Karpas-422 (cell line): ENCODE data around the gene PEA15. TPM values are rescaled to one million over a fixed set of nuclear protein-coding genes. Genes with fewer than 3 reads are reported as not detected.

Experiments
- DNase-seq: peaks from one replicate; pipeline ENCODE4 v3.0.0-alpha.2; 2015
- H2AFZ ChIP-seq: fragments of 200-600 bp; sonication (generic); 2 replicates; pipeline ENCODE4 v1.6.1; 2014; ENCODE audit warnings: antibody characterized with exemption, low read length, mixed read lengths
- H3K27ac ChIP-seq: fragments of 200-600 bp; sonication (generic); 2 replicates; pipeline ENCODE4 v1.5.1; 2014; ENCODE audit warnings: mild to moderate bottlenecking, low read length, moderate library complexity
- H3K27me3 ChIP-seq: fragments of 200-600 bp; sonication (generic); 2 replicates; pipeline ENCODE4 v1.6.1; 2014; ENCODE audit warnings: low read length, mixed read lengths
- H3K36me3 ChIP-seq: fragments of 200-600 bp; sonication (generic); 2 replicates; pipeline ENCODE4 v1.6.1; 2014; ENCODE audit warnings: low read length, mixed read lengths; ENCODE audit not compliant: insufficient read depth
- H3K4me1 ChIP-seq: fragments of 200-600 bp; sonication (generic); 2 replicates; pipeline ENCODE4 v1.6.1; 2014; ENCODE audit warnings: mild to moderate bottlenecking, low read length, mixed read lengths
- H3K4me2 ChIP-seq: fragments of 200-600 bp; sonication (generic); 2 replicates; pipeline ENCODE4 v1.6.1; 2014; ENCODE audit warnings: low read length, low read depth, mild to moderate bottlenecking; ENCODE audit not compliant: poor library complexity, severe bottlenecking
- H3K4me3 ChIP-seq: fragments of 200-600 bp; sonication (generic); 2 replicates; pipeline ENCODE4 v1.5.1; 2014; ENCODE audit warnings: mild to moderate bottlenecking, antibody characterized with exemption, low read length, mixed read lengths
- H3K79me2 ChIP-seq: fragments of 200-600 bp; sonication (generic); 2 replicates; pipeline ENCODE4 v1.6.1; 2014; ENCODE audit warnings: mild to moderate bottlenecking, low read length, mixed read lengths
- H3K9ac ChIP-seq: fragments of 200-600 bp; sonication (generic); 2 replicates; pipeline ENCODE4 v1.6.0; 2014; ENCODE audit warnings: low read length
- H3K9me2 ChIP-seq: fragments of 200-600 bp; sonication (generic), shearing (Covaris generic); replicated peaks from 2 replicates; pipeline ENCODE4 v1.6.0; 2014; ENCODE audit warnings: mild to moderate bottlenecking, low read length, moderate library complexity; ENCODE audit not compliant: insufficient read depth
- H3K9me3 ChIP-seq: fragments of 300-700, 200-600 bp; sonication (generic); 2 replicates; pipeline ENCODE4 v1.6.1; 2014; ENCODE audit warnings: low read length, mixed read lengths
- H4K20me1 ChIP-seq: fragments of 200-600 bp; sonication (generic); 2 replicates; pipeline ENCODE4 v1.6.1; 2014; ENCODE audit warnings: mild to moderate bottlenecking, antibody characterized with exemption, low read length, low read depth; ENCODE audit not compliant: insufficient read depth
- total RNA-seq: library from RNA; depleted of rRNA; stranded (reverse); fragments of >200 nt; shearing (Covaris generic); gene quantifications from 2 replicates; pipeline ENCODE4 v1.2.3, GENCODE V29; 2014; ENCODE audit warnings: low replicate concordance

PEA15 gene
- total RNA-seq, 1 experiment from 2014 or later = 40.1 TPM

- Histone ChIP-seq H3K79me2 (no peaks in the 10 kb centered on the region), H3K9me3 (no peaks in the 10 kb centered on the region), H4K20me1 (no peaks in the 10 kb centered on the region), H2AFZ (no peak overlapping the region), H3K4me1 (peaks cover 14% of the 10 kb centered on the region), H3K36me3 (no peaks in the 10 kb centered on the region), H3K27me3 (no peaks in the 10 kb centered on the region), H3K27ac (no peak overlapping the region), H3K9me2 (no peaks in the 10 kb centered on the region), H3K9ac (no peak overlapping the region), H3K4me3 (no peak overlapping the region), H3K4me2 (no peak overlapping the region)
- DNase-seq = no peak
Measured at GRCh38 chr1:160171354-160171753, 33.8 kb upstream of the PEA15 start.

DNA sequence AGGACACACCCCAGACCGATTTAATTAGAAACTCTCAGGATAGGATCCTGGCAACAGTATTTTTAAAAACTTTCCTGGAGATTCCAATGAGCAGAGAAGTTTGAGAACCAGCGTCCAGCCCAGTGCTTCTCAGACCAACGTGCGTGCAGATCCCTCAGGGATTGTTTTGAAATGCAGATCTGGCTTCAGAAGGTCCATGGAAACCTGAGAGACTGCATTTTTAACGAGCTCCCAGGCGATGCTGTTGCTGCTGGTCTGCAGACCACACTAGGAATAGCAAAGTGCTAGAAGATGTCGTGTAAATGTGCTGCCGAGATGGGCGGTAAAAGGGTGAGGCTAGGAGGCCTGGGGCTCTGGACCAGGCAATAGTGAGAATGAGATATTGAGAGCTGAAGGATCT is 33.2 kb upstream of the PEA15 start:
- Histone ChIP-seq H3K9ac (no peak overlapping the region), H3K79me2 (no peaks in the 10 kb centered on the region), H3K36me3 (no peaks in the 10 kb centered on the region), H4K20me1 (no peaks in the 10 kb centered on the region), H3K27ac (no peak overlapping the region), H3K4me1 (peaks cover 14% of the 10 kb centered on the region), H3K4me3 (no peak overlapping the region), H2AFZ (no peak overlapping the region), H3K4me2 (no peak overlapping the region), H3K9me2 (no peaks in the 10 kb centered on the region), H3K9me3 (no peaks in the 10 kb centered on the region), H3K27me3 (no peaks in the 10 kb centered on the region)
- DNase-seq = no peak

DNA sequence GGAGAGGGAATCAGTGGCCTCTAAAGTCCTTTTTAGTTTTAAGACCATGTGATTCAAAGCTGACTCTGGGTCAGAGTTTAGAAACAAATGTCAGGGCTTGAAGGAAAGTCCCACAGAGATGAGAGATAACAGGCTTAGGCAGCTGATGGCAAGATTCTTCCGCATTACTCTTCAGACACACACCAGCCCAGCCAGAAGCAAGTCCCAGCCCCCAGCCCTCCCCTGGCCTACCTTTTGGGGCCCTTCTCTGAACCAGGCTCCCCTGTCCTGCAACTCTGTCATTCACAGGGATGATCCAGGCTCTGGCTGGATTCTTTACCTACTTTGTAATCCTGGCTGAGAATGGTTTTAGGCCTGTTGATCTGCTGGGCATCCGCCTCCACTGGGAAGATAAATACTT is 28.0 kb upstream of the PEA15 start:
- H3K4me1 ChIP-seq = no peaks in the 10 kb centered on the region
- no peak overlapping the region for H3K9ac ChIP-seq
- no peaks in the 10 kb centered on the region for H3K27me3 ChIP-seq
- no peaks in the 10 kb centered on the region for H3K79me2 ChIP-seq
- no peaks in the 10 kb centered on the region for H3K9me2 ChIP-seq
- H3K4me2 ChIP-seq = no peak overlapping the region
- no peak overlapping the region for H2AFZ ChIP-seq
- no peak for DNase-seq
- no peaks in the 10 kb centered on the region for H3K9me3 ChIP-seq
- H4K20me1 ChIP-seq = no peaks in the 10 kb centered on the region
- no peak overlapping the region for H3K27ac ChIP-seq
- no peak overlapping the region for H3K4me3 ChIP-seq
- no peaks in the 10 kb centered on the region for H3K36me3 ChIP-seq

GRCh38 chr1:160177667-160178066 is 27.5 kb upstream of the PEA15 start:
- Histone ChIP-seq H3K27ac (no peak overlapping the region), H2AFZ (no peak overlapping the region), H3K27me3 (no peaks in the 10 kb centered on the region), H3K9me2 (no peaks in the 10 kb centered on the region), H3K79me2 (no peaks in the 10 kb centered on the region), H3K36me3 (no peaks in the 10 kb centered on the region), H3K4me3 (no peak overlapping the region), H3K9ac (no peak overlapping the region), H4K20me1 (no peaks in the 10 kb centered on the region), H3K4me1 (no peaks in the 10 kb centered on the region), H3K9me3 (no peaks in the 10 kb centered on the region), H3K4me2 (no peak overlapping the region)
- no peak for DNase-seq

GRCh38 chr1:160178731-160179130 is 26.5 kb upstream of the PEA15 start:
- Histone ChIP-seq H3K4me1 (no peaks in the 10 kb centered on the region), H3K27ac (no peak overlapping the region)

GRCh38 chr1:160179336-160179735 is 25.8 kb upstream of the PEA15 start:
- Histone ChIP-seq H2AFZ (no peak overlapping the region), H3K4me1 (no peaks in the 10 kb centered on the region), H3K9me2 (no peaks in the 10 kb centered on the region), H4K20me1 (no peaks in the 10 kb centered on the region), H3K4me2 (no peak overlapping the region), H3K36me3 (no peaks in the 10 kb centered on the region), H3K27me3 (no peaks in the 10 kb centered on the region), H3K27ac (no peak overlapping the region), H3K79me2 (no peaks in the 10 kb centered on the region), H3K4me3 (no peak overlapping the region), H3K9me3 (no peaks in the 10 kb centered on the region), H3K9ac (no peak overlapping the region)
- DNase-seq = no peak

More at GRCh38 chr1:160178731-160179130, 26.5 kb upstream of the PEA15 start:
- no peak overlapping the region for H2AFZ ChIP-seq
- no peak overlapping the region for H3K4me2 ChIP-seq
- H3K9me3 ChIP-seq = no peaks in the 10 kb centered on the region
- DNase-seq = no peak
- H3K36me3 ChIP-seq = no peaks in the 10 kb centered on the region
- no peaks in the 10 kb centered on the region for H3K9me2 ChIP-seq
- no peak overlapping the region for H3K9ac ChIP-seq
- H3K27me3 ChIP-seq = no peaks in the 10 kb centered on the region
- no peak overlapping the region for H3K4me3 ChIP-seq
- no peaks in the 10 kb centered on the region for H3K79me2 ChIP-seq
- no peaks in the 10 kb centered on the region for H4K20me1 ChIP-seq

GRCh38 chr1:160186246-160186645 is 18.9 kb upstream of the PEA15 start:
- no peaks in the 10 kb centered on the region for H3K4me1 ChIP-seq
- no peaks in the 10 kb centered on the region for H3K36me3 ChIP-seq
- H3K9me3 ChIP-seq = no peaks in the 10 kb centered on the region
- no peak overlapping the region for H3K27ac ChIP-seq
- H3K9me2 ChIP-seq = no peaks in the 10 kb centered on the region
- no peak overlapping the region for H2AFZ ChIP-seq
- no peaks in the 10 kb centered on the region for H3K27me3 ChIP-seq
- no peak for DNase-seq
- no peak overlapping the region for H3K4me3 ChIP-seq
- H3K79me2 ChIP-seq = no peaks in the 10 kb centered on the region
- no peaks in the 10 kb centered on the region for H4K20me1 ChIP-seq
- no peak overlapping the region for H3K9ac ChIP-seq
- H3K4me2 ChIP-seq = no peak overlapping the region

DNA sequence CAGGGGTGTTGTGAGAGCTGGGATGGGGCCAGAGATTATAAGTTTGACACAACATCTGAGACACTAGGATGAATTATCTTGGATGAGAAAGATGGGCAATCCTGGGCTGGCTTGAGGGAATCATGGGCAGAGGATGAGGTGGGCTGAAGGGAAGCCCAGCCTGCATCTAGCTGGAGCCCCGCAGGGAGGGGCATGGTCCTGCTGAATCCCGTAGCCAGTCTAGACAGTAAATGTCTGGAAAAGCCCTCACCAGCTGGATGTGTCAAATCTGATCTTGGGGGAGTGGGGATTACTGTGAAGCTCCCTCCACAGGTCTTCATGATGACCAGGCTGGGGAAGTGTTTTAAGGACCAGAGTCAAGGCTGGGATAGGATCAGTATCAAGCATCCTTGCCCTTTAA is 18.5 kb upstream of the PEA15 start:
- H3K9ac ChIP-seq = no peak overlapping the region
- no peak for DNase-seq

DNA sequence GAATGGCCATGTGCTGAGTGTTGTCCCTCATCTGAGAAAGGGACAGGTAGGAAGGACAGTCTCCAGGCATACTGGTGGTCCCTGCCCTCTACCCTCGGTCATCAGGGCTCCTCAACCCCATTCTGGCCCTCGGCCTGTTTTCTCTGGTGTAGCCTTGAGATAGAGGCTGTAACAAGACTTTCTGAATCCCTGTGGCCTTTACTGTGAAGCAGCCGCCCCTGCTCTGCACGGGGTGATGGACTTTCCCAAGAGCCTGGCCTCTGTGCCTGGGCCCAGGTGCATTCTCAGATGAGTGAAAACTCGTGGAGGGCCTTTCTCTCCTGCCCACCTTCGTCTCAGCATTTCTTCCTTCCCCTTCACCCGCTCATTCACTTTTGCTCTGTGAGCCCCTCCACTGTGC is 17.8 kb upstream of the PEA15 start:
- no peak overlapping the region for H3K4me3 ChIP-seq
- H4K20me1 ChIP-seq = no peaks in the 10 kb centered on the region
- no peak overlapping the region for H3K27ac ChIP-seq
- H3K79me2 ChIP-seq = no peaks in the 10 kb centered on the region
- no peak overlapping the region for H3K9ac ChIP-seq
- no peak overlapping the region for H3K4me2 ChIP-seq
- no peak overlapping the region for H2AFZ ChIP-seq
- DNase-seq = no peak
- H3K9me2 ChIP-seq = no peaks in the 10 kb centered on the region
- no peaks in the 10 kb centered on the region for H3K9me3 ChIP-seq
- H3K27me3 ChIP-seq = no peaks in the 10 kb centered on the region
- H3K4me1 ChIP-seq = no peaks in the 10 kb centered on the region
- no peaks in the 10 kb centered on the region for H3K36me3 ChIP-seq

More for the DNA sequence above, 18.5 kb upstream of the PEA15 start:
- H3K4me2 ChIP-seq = no peak overlapping the region
- no peak overlapping the region for H3K27ac ChIP-seq
- no peaks in the 10 kb centered on the region for H3K9me2 ChIP-seq
- no peaks in the 10 kb centered on the region for H3K79me2 ChIP-seq
- H4K20me1 ChIP-seq = no peaks in the 10 kb centered on the region
- H2AFZ ChIP-seq = no peak overlapping the region
- H3K9me3 ChIP-seq = no peaks in the 10 kb centered on the region
- H3K36me3 ChIP-seq = no peaks in the 10 kb centered on the region
- no peaks in the 10 kb centered on the region for H3K27me3 ChIP-seq
- no peak overlapping the region for H3K4me3 ChIP-seq
- no peaks in the 10 kb centered on the region for H3K4me1 ChIP-seq
